NCI-H1436 (cell line): ENCODE measurements around the gene GAS6.
"Not testable (repeated sequence)": the region's sequence is repeated elsewhere in the genome, so short reads cannot be mapped to it uniquely, and the experiment has no call there.

Experiments
- DNase-seq: peaks from one replicate; lab custom pipeline; 2025; lab: John Stamatoyannopoulos, UW

Gene GAS6

DNA sequence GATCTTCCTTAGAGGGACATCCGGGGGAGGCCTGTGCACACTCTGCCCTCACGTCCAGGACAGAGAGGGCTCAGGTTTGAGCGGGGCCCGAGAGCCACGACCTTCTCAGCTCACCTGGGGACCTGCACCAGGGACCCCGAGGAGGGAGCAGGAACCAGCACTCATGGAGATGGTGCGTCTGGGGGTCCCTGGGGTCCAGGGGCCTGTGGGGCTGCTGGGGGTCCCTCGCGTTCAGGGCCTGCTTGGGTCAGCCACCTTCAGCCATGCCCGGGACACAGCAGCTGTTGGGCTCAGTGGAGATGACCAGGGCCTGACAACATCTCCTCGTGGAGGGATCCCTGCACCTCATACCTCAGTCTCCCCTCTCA, 57.8 kb downstream of the GAS6 start:
- no peak for DNase-seq

DNA sequence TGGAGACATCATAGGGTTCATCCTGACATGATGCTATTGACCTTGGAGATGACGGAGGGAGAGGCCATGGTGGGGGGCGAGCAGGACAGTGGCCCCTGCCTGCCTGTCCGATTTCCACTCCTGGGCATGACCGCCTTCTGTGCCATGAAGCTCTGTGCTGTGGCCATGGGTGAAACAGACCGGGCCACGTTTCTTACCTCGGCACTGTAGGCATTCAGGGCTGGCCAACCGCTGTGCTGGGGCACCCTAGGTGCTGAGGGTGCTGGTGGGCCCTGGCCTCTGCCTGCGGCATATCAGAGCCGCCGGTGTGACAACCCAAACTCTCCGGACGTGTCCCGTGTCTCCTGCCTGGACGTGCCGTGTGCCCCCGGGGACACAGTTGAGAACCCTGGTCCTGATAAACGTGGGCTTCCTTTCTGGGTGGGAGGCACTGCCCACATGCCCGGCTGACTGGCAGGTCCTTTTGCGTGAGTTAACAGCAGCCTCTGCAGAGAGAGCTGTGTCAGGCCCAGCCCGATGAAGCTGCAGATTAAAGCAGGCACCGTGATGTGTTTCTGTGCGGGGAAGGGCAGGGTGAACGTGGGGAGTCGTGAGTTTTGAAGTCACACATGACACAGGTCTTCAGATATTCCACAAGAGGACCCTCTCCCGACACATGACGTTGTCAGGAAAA, 58.3 kb downstream of the GAS6 start:
- no peak for DNase-seq

DNA sequence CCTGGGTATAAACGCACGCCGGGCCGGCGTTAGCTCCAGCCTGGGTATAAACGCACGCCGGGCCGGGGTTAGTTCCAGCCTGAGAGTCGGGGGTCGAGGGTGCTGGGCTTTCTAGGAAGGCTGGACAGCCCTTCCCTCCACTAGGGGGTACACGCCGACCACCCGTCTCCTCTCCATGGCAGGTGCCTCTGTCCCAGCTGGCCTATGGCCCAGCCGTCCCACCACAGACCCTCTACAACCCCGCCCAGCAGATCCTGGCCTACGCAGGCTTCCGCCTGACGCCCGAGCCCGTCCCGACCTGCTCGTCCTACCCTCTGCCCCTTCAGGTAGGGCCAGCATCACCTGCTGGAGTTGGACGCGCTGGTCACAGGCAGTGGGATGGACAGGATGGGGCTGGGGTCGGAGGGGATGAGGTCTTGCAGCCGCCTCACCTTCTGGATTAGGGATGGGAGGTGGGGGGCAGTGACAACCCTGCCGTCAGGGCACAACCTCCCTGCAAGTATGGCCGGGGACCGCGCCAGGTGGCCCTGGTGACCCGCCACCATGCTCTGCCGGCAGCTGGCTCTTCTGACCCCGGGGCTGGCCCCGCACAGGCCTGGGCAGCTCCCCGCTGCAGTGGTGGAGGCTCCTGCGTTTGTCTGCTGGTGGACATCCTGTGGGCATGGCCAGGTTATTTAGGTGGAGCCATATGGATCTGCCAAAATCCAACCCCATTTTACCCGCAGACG, 59.0 kb downstream of the GAS6 start:
- DNase-seq = no peak

DNA sequence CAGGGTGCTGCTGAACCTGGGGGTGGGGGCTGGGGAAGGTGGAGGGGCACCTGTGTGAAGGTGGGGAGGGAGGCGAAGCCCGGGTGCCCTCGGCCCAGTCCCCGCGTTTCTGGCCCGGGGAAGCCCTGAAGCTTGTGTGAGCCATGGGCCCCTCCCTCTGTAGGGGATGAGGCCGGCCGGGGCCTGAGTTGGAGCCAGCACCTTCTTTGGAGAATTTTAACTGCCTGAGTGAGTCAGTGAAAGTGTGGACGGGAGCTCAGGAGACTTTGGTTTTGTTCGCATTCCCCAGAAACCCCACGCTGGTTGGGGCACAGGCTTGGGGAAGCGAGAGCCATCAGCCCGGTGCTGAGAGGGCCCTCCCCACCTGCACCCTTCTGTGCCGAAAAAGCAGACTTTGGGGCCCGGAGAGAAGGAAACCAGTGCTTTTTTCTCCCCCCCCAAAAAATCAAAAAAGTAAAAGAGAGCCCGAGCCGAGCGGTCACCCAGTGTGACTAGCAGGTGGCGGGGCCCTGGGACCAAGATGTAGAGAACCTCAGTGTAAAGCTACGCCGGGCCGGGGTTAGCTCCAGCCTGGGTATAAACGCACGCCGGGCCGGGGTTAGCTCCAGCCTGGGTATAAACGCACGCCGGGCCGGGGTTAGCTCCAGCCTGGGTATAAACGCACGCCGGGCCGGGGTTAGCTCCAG, 59.7 kb downstream of the GAS6 start:
- DNase-seq = no peak

DNA sequence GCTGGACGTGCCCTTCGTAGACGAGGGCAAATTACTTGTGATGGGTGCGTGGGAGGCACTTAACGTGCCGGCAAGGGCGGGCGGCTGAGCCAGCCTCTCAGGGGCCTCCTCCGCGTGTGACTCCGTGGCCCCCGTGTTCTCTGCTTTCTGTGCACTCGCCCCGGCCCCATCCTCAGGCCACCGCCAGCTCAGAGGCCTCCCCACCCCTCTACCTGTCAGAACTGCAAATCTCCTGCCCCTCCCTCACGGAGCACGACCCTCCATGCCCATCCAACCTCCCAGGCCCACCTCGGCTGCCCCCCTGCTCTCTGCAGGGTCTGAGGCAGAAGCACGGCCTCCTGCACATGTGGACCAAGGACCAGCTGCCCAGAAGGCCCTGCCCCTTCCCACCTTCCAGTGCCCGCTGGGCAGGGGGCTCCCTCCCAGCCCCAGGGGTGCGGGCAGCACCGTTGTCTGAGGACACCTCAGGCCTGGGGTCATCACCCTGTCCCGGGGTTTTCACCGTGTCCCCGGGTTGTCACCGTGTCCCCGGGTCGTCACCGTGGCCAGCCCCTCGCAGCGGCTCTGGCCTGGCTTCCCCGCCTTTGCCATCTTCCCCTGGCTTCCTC, 60.4 kb downstream of the GAS6 start:
- DNase-seq = no peak

DNA sequence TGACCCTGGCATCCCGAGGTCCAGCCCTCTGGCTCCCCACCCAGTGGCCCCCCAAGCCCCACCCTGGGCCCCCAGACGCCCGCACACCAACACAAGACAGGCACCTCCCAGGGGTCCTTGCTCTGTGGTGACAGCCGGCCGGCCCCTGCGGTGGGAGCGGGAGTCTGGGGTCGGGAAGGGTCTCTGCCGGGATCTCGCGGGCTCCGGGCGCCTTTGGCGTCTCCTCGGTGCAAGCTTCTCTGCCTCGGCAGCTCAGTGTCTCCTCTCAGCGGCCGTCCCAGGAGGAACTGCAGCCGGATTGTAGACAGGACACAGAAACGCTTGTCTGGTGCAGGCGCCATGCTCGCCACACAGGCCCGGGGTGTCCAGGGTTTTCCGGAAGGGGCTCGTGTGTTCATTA, 61.1 kb downstream of the GAS6 start:
- DNase-seq = no peak

DNA sequence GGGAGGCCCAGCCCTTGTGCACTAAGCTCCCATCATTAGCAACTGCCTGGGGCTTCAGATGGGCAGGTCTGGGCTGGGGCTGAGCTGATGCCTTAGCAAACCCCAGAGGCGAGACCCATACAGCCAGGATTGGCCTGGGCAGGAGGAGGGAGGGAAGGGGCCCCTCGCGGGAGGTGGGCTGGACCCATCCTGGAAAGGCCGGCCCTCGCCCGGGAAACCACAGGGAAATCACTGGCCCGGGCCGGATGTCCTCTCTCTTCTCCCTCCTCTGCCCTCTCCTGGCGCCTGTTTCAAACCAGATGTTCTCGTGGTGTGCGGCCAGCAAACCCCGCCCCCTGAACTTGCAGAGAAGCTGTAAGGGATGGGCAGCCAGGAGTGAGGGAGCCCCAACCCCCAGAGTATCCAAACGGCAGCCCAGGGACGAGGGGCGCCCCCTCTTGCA, 61.8 kb downstream of the GAS6 start:
- DNase-seq = no peak

DNA sequence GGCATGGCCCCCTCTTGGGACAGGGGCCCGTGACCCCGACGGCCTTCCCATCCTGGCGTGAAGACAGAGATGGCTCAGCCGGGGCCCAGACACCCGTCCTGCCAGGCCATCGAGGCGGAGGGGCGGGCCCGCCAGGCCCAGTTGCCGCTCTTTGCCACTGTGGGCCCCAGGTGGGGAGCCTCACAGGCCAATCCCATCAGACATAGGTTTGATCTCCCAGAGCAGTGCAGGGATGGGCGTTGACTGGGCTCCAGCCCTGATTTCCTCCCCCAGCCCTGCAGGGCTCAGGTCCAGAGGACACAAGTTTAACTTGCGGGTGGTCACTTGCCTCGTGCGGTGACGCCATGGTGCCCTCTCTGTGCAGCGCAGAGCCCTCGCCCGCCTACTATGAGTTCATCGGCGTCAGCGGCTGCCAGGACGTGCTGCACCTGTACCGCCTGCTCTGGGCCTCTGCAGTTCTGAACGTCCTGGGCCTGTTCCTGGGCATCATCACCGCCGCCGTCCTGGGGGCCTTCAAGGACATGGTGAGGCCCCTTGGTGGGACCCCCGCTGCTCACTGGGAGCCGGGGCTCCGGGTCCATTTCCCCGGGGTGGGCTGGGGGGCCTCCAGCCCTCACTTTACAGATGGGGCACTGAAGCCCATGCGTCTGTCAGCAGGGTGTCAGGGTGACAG, 62.5 kb downstream of the GAS6 start:
- DNase-seq = no peak

DNA sequence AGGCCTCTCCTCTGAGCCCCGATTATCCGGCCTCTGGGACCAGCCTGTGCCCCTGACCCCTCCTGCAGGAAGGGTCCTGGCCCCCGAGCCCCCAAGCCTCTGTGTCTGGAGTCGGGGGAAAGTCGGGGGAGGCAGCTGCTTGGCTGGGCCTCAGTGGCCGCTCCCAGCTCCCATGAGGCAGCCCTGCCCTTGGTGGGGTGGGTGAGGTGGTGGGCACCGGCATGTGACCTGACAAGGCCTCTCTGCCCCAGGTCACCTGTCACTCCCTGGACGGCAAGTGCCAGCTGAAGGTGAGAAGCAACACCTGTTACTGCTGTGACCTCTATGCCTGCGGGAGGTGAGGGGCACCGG, 63.3 kb downstream of the GAS6 start:
- DNase-seq = no peak

DNA sequence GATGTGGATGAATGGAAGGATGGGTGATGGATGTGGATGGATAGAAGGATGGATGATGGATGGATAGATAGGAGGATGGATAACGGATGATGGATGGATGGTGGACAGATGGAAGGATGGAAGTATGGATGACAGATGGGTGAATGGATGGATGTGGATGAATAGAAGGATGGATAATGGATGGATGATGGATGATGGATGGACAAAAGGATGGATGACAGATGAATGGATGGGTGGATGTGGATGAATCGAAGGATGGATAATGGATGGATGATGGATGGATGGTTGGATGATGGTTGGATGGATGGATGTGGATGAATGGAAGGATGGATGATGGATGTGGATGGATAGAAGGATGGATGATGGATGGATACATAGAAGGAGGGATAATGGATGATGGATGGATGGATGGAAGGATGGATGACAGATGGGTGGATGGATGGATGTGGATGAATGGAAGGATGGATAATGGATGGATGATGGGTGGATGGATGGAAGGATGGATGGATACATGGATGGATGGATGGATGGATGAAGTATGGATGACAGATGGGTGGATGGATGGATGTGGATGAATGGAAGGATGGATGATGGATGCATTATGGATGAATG, 65.6 kb downstream of the GAS6 start:
- DNase-seq = no peak

DNA sequence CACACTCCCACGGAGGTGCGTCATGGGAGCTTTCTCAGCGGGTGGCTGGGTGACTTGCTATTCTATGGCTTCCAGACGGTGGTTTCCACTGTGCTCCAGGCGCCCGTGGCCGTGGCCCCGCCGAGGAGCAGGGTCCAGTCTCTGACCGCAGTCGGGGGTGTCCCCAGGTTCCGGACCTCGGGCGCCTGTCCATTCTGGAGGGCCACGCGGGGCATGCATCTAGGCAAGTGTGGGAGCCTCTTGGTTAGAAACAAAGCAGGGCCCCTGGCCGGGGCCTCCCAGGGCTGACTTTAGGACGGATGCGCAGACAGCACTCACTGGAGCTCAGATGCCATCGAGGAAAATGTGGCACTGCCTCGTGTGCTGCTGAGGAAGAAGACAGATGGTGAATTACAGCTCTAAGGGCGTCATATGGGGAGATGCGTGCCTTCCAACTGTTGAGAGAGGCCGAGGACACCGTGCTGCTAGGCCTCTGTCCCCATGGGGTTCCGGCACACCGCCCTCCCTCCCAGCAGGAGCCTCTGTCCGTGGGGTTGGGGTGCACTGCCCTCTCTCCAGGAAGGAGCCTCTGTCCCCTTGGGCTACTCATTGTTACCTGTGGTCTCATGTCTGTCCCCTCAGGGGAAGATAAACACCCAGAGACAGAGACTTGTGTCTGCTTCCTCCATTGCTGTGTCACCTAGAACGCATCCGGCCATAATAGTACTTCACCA, 66.8 kb downstream of the GAS6 start:
- no peak for DNase-seq

DNA sequence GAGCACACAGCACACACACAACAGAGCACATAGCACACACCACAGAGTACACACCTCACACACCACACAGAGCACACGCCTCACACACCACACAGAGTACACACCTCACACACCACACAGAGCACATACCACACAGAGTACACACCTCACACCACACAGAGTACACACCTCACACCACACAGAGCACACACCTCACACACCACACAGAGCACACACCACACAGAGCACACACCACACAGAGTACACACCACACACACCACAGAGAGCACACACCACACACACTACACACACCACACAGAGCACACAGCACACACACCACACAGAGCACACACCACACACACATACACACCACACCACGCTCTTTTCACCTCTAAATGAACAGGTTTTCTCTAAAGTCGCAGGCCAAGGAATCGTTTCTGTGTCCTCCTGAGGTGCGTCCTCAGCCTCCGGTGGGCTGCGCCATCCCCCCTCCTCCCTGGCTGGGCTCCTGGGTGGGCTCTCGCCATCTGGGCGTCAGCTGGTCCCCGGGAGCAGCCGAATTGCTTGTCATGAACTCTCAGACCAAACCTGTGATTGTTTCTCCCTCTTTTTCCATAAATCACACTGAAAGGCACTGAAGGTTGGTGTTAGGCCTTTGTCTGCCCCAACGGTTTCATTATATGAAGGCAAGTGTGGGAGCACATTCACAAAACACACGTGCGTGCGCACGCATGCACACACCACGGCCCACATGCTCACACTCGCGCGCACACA, 67.5 kb downstream of the GAS6 start:
- DNase-seq = no peak

DNA sequence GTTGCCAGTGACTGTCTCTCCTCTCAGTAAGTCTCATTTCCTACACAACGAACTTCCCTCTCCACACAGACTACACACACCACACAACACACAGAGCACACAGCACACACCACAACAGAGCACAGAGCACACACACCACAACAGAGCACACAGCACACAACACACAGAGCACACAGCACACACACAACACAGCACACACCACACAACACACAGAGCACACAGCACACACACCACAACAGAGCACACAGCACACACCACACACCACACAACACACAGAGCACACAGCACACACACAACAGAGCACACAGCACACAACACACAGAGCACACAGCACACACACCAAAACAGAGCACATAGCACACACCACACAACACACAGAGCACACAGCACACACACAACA, 68.5 kb downstream of the GAS6 start:
- not testable (repeated sequence) for DNase-seq

DNA sequence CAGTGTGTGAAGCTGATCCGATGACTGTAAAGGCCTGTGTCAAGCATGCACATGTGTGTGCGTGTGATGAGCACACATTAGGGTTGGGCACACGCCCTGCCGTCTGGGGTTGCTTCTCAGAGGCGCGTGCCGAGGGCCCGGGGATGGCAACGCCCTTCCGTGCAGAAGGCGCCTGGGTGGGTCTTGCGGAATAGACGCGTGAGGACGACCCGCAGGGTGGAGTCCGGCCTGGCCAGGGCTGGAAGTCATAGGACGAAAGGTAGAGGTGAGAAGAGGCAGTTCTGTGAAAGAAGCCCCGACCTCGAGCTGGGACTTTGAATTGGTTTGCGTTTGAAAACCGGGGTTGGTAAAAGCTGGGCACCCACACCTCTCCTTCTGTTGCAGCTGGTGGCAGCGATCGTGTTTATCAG, 69.1 kb downstream of the GAS6 start:
- no peak for DNase-seq

DNA sequence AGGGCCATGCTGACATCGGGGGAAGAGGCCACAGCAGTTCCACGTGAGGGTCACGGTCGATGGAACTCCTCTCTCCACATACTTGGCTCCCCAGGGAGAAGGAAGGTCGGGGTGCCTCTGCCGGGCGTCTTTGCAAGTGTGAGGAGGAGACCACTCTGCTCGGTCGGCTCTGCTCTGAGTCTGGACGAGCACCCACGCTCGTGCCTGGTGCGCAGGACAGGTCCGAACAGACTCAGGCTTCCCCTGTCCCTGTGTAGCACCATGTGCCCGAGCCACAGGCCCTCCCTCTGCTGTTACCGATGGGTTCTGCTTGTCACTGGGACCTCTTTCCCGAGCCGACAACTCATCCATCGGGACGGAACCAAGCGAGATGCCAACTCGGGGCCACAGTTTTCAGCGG, 69.8 kb downstream of the GAS6 start:
- no peak for DNase-seq

DNA sequence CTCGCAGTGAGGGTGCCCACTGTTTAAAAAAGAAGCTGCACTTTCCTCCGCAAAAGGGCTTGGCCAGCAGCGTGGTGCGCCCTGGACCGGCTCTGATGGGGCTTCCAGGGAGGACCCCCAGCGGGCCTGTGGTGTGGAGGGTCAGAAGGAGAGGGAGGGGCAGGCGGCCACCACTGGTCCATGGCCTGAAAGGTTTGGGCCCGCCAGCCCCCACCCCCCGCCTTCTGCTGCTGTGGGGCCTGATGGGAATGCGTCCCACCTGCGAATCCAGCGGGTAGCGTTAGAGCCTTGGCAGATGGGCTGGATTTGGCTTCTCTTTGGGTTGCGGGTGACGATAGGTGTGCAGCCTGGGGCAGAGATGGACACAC, 70.2 kb downstream of the GAS6 start:
- no peak for DNase-seq

DNA sequence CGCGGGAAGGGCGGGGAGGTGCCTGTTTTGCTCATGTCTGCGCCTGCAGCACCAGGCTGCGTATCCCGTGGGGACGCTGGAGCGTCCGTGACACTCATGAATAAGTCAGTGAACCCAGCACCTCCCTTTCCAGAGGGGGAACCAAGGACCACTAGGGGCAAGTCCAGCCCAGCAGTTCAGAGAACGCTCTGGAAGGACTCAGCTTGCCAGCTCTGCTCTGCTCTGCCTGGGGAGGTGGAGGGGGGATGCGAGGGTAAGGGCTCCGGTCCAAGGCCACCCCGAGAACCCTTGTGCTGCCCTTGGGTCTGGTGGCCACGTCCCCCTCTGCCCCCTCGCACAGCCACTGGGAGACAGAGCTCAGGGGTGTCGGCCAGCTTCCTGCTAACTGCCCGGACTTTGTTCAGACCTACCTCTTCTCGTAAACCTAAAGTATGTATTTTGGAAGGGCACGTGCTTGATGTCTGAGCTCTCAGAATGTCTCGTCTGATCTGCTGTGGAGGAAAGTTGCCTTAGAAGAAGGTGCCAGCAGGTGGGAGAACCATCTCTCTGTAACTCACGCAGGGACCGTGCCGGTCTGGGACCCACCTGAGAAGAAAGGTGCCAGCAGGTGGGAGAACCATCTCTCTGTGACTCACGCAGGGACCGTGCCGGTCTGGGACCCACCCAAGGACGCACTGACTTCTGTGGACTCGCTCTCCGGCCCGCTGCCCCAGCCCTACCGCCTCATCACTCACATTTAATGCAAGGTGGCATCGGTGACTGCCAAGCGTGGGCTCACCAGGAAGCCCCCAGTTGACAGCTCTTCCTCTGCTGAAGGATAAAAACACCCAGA, 70.8 kb downstream of the GAS6 start:
- no peak for DNase-seq

DNA sequence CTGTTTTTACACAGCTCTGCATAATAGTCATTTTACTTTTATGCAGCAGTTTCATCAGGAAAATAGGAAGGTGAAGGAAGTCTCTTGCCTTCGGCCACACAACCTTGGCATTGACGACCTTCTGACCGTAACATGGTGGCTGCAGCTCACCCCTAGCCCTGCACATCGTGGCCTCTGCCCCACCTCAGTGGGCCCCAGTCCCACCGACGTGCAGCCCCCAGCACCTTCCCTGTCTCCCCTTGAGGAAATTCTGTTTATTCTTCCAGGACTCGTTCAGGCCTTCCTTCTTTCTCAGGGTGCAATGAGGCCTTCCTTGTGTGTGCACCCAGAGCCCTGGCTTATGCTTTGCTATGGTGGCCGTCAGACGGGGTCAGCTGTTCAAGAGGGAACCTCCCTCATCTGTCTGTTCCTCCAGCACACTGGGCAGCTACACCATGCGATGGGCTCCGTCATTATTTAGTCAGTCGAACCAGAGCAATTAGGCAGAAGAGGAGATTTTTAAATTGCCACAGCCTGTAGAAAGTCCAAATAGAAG, 71.6 kb downstream of the GAS6 start:
- no peak for DNase-seq

DNA sequence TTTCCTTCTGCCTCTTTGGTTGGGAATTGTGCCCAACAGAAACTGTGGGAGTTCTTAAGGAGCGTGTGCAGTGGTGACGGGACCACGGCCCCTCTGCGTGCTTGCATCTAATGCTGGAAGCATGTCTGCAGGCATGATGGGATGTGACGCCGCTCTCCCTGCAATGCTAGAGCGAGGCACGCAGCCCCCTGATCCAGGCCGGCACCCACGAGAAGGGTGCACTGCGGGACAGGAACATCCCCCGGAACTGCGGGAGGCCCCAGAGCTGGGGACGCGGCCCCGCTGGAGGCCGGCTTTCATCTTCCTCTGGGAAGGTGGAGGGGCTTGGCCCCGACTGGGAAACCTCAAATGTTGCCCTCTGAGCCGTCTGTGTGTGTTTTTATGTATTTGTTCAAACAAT, 72.1 kb downstream of the GAS6 start:
- no peak for DNase-seq

DNA sequence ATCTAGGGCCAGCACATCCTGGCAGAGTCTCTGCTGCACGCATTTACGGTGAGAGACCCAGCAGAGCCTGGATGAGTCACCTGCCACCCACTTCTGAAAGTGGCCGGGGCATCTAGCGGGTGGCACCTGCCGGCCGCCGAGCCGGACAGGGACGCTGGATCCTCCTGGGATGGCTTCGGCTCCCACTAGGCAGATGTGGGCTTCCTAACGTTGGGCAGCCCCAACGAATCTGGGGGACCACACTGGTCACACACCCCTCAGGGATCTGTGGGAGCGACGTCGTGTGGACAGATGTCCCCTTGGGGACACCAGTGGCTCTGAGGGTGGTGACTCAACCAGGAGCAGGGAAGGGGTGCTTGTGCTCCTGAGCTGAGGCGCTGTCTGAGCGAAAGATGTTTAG, 72.7 kb downstream of the GAS6 start:
- no peak for DNase-seq
